ENCODE measurements around the gene SLC47A1.
"Not testable (repeated sequence)": the region's sequence is repeated elsewhere in the genome, so short reads cannot be mapped to it uniquely, and the experiment has no call there.

The SLC47A1 gene, protein sequence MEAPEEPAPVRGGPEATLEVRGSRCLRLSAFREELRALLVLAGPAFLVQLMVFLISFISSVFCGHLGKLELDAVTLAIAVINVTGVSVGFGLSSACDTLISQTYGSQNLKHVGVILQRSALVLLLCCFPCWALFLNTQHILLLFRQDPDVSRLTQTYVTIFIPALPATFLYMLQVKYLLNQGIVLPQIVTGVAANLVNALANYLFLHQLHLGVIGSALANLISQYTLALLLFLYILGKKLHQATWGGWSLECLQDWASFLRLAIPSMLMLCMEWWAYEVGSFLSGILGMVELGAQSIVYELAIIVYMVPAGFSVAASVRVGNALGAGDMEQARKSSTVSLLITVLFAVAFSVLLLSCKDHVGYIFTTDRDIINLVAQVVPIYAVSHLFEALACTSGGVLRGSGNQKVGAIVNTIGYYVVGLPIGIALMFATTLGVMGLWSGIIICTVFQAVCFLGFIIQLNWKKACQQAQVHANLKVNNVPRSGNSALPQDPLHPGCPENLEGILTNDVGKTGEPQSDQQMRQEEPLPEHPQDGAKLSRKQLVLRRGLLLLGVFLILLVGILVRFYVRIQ

DNA sequence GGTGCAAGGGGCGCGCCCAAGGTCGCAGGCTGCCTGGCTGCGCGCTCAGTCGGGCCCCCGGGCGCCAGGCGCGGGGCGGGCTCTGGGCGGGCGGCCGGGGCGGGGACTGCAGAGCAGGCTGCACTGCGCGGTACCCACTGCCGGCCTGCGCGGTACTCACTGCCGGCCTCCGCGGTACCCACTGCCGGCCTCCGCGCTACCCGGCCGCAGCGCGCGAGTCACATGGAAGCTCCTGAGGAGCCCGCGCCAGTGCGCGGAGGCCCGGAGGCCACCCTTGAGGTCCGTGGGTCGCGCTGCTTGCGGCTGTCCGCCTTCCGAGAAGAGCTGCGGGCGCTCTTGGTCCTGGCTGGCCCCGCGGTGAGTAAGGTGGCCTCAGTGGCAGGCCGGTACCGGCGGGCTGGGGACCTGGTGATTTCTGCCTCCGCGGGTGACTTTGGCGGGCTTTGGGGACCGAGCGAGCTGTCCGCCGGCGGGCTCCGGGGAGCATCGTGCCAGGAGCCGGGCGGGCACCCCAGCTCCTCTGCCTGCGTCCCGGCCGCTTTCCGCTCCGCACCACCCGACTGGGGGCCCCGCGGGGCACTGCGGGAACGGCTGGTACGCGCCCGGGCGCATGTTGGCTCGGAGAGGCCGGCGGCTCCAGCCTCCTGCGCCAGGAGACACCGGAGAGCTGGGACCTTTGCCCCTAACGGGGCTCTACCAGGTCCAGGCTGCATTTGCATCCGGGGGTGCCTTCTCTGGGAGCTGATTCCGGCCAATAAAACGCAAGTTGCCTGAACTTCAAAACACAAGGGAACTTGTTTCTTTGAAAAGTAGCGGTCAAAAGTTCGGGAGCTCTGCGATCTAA is at the start of gene SLC47A1:
Gene SLC47A1, plus strand, starts transcription at position 137 of the 844 bp plus-strand sequence. Its CDS starts 86 bp downstream, at position 223.
- peak within 1 kb of the TSS; percentile 55 for H3K27ac Mint-ChIP-seq
- peak within 1 kb of the TSS; percentile 87 for H3K4me3 Mint-ChIP-seq
- H3K36me3 Mint-ChIP-seq: no peaks in the 10 kb centered on the region
- peaks cover 44% of the 10 kb centered on the region for H3K27me3 Mint-ChIP-seq
- H3K9me3 Mint-ChIP-seq (ENCODE audit: low read depth): no peaks in the 10 kb centered on the region
- H3K4me1 Mint-ChIP-seq (ENCODE audit: low read depth): peaks cover 15% of the 10 kb centered on the region

GRCh38 chr17:19485800-19486340 is 47.8 kb upstream of the SLC47A1 start:
- H3K4me1 Mint-ChIP-seq (ENCODE audit: low read depth): no peaks in the 10 kb centered on the region
- no peaks in the 10 kb centered on the region for H3K36me3 Mint-ChIP-seq
- H3K4me3 Mint-ChIP-seq: no peak overlapping the region
- no peak overlapping the region for H3K27ac Mint-ChIP-seq
- no peaks in the 10 kb centered on the region for H3K9me3 Mint-ChIP-seq (ENCODE audit: low read depth)
- peaks cover 1% of the 10 kb centered on the region for H3K27me3 Mint-ChIP-seq

DNA sequence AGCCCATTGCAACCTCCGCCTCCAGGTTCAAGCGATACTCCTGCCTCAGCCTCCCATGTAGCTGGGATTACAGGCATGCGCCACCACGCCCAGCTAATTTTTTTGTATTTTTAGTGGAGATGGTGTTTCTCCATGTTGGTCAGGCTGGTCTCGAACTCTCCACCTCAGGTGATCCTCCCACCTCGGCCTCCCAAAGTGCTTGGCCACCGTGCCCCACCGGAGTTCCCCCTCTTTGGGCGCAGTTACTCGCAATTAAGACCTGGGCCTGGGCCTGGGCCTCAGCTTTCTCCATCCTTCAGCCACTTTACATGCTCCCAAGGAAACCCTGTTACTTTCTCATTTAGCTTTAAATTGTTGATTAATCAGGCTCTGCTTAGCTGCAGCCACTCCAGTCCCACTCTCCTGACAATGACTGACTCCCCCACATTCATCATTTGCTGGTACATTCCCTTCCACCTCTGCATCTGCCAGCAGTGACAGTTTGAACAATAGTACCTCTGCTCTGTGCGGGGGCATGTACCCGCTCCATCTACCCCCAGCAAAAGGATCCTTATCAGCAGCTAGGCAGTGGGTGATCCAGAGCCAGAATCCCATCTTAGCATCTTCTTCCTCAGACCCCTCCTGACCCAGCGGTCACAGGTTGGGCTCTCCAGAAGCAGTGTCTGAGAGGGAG is 47.2 kb upstream of the SLC47A1 start:
- no peak overlapping the region for H3K4me3 Mint-ChIP-seq

DNA sequence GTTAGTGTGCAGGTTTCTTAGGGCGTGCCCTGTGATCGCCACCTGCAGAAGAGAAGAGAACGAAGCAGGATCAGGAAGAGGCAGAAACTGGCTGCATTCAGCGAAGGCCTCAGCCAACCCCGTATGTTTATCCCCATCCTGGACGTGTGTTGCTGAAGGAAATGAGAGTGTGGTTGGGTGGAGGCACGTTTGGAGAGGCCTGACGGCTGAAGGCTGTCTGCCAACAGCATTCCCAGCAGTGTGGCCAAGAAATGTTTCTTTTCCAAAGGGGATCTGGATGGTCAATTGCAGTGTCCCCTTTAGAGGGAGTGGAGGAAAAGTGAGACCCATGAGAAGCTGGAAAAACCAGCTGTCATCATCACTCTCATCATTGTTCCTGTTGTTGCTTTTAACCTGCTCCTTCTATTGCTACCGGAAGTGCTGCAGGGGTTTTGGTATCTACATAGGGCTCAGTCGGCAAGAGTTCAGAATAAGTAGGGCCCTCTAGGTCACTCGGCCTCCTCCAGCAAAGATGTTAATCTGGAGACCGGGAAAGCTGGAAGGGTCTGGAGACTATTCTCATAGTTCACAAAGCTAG is 46.5 kb upstream of the SLC47A1 start:
- Mint-ChIP-seq H3K9me3 (ENCODE audit: low read depth) (no peaks in the 10 kb centered on the region), H3K36me3 (no peaks in the 10 kb centered on the region), H3K4me3 (no peak overlapping the region), H3K27ac (no peak overlapping the region), H3K4me1 (ENCODE audit: low read depth) (no peaks in the 10 kb centered on the region), H3K27me3 (peaks cover 4% of the 10 kb centered on the region)

More for the DNA sequence above, 47.2 kb upstream of the SLC47A1 start:
- no peaks in the 10 kb centered on the region for H3K36me3 Mint-ChIP-seq
- no peaks in the 10 kb centered on the region for H3K4me1 Mint-ChIP-seq (ENCODE audit: low read depth)
- peaks cover 4% of the 10 kb centered on the region for H3K27me3 Mint-ChIP-seq
- H3K9me3 Mint-ChIP-seq (ENCODE audit: low read depth): no peaks in the 10 kb centered on the region
- H3K27ac Mint-ChIP-seq: no peak overlapping the region

- Mint-ChIP-seq H3K4me3 (no peak overlapping the region), H3K9me3 (ENCODE audit: low read depth) (no peaks in the 10 kb centered on the region), H3K27ac (no peak overlapping the region), H3K36me3 (no peaks in the 10 kb centered on the region), H3K27me3 (peaks cover 4% of the 10 kb centered on the region), H3K4me1 (ENCODE audit: low read depth) (no peaks in the 10 kb centered on the region)
Observed at GRCh38 chr17:19492141-19492540, 41.5 kb upstream of the SLC47A1 start.

DNA sequence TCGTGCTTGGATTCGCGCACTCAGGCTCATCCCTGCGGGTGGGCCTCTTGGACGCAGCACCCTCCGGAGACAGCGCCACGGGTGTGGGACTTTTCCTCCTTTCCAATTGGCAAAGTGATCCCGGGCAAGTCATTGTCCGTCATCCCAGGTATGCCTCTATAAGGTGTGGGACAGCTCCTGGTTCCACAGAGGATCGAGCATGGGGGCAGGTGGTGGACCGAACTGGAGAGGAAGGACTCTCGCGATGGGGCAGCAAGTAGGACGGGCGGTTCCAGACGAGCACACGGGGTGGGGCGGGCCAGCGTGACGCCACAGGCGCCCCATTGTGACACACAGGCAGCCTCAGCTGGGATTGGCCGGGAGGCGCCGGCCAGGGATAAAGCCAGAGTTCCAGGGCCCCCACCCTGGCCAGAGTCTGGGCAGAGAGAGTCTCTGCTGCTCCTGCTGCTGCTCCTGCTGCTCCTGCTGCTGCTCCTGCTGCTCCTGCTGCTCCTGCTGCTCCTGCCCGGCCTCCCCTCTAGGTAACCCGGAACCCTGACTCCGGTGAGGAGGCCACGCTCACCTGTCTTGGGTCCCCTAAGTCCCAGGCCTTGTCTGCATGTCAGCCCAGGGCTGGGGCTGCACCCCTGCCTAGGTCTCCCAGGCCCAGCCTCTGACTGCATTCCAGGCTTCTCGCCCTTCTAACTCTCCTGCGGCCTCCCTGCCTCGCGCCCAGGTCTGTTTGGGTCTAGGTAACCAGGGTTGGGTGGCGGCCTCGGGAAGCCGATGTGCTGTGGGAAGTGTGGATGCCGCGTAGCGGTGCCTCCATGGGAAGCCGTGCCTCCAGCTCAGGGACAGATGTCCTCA is 38.5 kb upstream of the SLC47A1 start:
- Mint-ChIP-seq H3K9me3 (ENCODE audit: low read depth) (no peaks in the 10 kb centered on the region), H3K27ac (no peak overlapping the region), H3K4me1 (ENCODE audit: low read depth) (no peaks in the 10 kb centered on the region), H3K4me3 (no peak overlapping the region), H3K36me3 (no peaks in the 10 kb centered on the region), H3K27me3 (peaks cover 5% of the 10 kb centered on the region)

DNA sequence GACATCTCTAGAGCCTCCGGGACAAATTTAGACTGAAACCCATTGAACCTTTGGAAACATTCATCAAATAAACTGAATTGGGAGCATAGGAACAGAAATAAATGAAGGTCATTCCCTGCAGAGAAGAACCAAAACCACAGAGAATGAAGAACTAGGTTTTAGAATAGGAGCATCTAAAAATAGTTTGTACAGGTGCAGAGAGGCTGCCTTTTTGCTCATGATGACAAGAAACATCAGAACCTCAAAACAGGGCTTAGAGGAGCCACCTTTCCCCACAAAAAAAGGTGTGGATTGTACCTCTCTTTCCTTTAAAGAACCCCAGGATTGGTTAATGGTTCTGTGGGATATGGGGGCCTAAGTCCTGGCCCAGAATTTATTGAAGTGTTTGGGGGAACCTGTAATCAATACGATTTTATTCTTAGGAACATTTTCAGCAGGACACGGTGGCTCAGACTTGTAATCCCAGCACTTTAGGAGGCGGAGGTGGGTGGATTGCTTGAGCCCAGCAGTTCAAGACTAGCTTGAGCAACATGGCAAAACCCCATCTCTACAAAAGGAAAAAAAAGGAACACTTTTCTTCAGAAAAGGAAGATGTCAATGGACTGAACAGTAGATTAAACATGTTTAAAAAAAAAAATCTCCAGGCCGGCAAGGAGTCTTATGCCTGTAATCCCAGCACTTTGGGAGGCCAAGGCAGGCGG is 37.7 kb upstream of the SLC47A1 start:
- peaks cover 3% of the 10 kb centered on the region for H3K27me3 Mint-ChIP-seq
- no peaks in the 10 kb centered on the region for H3K36me3 Mint-ChIP-seq
- no peak overlapping the region for H3K27ac Mint-ChIP-seq
- H3K4me3 Mint-ChIP-seq: no peak overlapping the region
- H3K9me3 Mint-ChIP-seq (ENCODE audit: low read depth): no peaks in the 10 kb centered on the region
- H3K4me1 Mint-ChIP-seq (ENCODE audit: low read depth): no peaks in the 10 kb centered on the region

- Mint-ChIP-seq H3K4me3 (no peak overlapping the region), H3K36me3 (no peaks in the 10 kb centered on the region), H3K27me3 (peaks cover 4% of the 10 kb centered on the region), H3K9me3 (ENCODE audit: low read depth) (no peaks in the 10 kb centered on the region), H3K4me1 (ENCODE audit: low read depth) (peaks cover under 1% of the 10 kb centered on the region), H3K27ac (no peak overlapping the region)
Observed at GRCh38 chr17:19497624-19498023, 36.0 kb upstream of the SLC47A1 start.

GRCh38 chr17:19501219-19501618 is 32.4 kb upstream of the SLC47A1 start:
- H3K36me3 Mint-ChIP-seq: no peaks in the 10 kb centered on the region
- no peaks in the 10 kb centered on the region for H3K9me3 Mint-ChIP-seq (ENCODE audit: low read depth)
- peaks cover 2% of the 10 kb centered on the region for H3K4me1 Mint-ChIP-seq (ENCODE audit: low read depth)
- peaks cover 5% of the 10 kb centered on the region for H3K27me3 Mint-ChIP-seq
- no peak overlapping the region for H3K27ac Mint-ChIP-seq
- no peak overlapping the region for H3K4me3 Mint-ChIP-seq

GRCh38 chr17:19502517-19502916 is 31.1 kb upstream of the SLC47A1 start:
- H3K9me3 Mint-ChIP-seq (ENCODE audit: low read depth): no peaks in the 10 kb centered on the region

DNA sequence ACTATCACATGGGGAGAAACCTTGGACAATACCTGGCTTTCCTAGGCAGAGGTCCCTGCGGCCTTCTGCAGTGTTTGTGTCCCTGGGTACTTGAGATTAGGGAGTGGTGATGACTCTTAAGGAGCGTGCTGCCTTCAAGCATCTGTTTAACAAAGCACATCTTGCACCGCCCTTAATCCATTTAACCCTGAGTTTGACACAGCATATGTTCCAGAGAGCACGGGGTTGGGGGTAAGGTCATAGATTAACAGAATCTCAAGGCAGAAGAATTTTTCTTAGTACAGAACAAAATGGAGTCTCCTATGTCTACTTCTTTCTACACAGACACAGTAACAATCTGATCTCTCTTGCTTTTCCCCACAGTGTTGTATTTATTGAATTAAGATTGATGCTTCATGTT is 28.1 kb upstream of the SLC47A1 start:
- H3K27ac Mint-ChIP-seq; H3K36me3 Mint-ChIP-seq; H3K27me3 Mint-ChIP-seq; H3K9me3 Mint-ChIP-seq (ENCODE audit: low read depth); H3K4me1 Mint-ChIP-seq (ENCODE audit: low read depth): not testable (repeated sequence)
- peak overlapping the region; percentile 77 for H3K4me3 Mint-ChIP-seq

More at GRCh38 chr17:19502517-19502916, 31.1 kb upstream of the SLC47A1 start:
- peaks cover 2% of the 10 kb centered on the region for H3K4me1 Mint-ChIP-seq (ENCODE audit: low read depth)
- no peak overlapping the region for H3K4me3 Mint-ChIP-seq
- peaks cover 5% of the 10 kb centered on the region for H3K27me3 Mint-ChIP-seq
- no peaks in the 10 kb centered on the region for H3K36me3 Mint-ChIP-seq
- no peak overlapping the region for H3K27ac Mint-ChIP-seq

DNA sequence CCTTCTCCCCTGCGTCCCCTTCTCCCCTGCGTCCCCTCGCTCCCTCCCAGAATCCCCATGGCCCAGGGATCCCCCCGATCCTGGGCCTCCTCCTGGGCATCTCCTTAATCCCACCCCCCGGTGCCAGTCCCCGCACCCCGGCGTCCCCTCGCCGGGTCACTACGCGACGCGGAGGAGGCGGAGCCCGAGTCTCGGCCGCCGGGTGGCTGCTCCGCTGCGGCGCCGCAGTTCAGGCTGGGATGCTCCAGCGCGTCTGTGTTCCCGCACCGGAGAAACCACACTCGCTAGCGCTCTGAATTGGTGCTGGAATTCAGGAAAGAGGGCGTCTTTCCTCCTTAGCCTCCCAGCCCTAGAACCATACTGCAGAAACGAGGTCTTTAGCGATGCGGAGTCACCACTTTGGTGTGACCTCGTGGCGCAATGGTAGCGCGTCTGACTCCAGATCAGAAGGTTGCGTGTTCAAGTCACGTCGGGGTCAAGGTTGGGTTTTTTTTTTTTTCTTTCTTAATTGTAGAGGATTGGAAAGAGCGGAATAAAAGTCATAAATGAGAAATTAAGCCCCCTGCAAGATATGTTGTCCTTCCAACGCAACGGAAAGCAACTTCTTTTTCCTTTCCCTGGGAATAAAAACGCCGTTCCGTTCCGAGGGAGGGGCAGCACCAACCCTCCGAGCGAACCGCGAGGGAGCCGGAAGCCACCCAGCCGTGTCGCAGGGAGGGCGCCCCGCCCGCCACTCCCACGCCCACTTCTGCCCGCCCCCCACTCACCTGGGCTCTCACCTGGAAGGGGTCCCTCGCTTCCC is 25.7 kb upstream of the SLC47A1 start:
- Mint-ChIP-seq H3K27me3 (no peaks in the 10 kb centered on the region), H3K9me3 (ENCODE audit: low read depth) (no peaks in the 10 kb centered on the region), H3K27ac (peak overlapping the region; percentile 95), H3K4me1 (ENCODE audit: low read depth) (peaks cover 5% of the 10 kb centered on the region), H3K36me3 (no peaks in the 10 kb centered on the region), H3K4me3 (peak overlapping the region; percentile 92)

GRCh38 chr17:19508577-19508867 is 25.1 kb upstream of the SLC47A1 start:
- no peaks in the 10 kb centered on the region for H3K36me3 Mint-ChIP-seq
- no peaks in the 10 kb centered on the region for H3K27me3 Mint-ChIP-seq
- H3K4me3 Mint-ChIP-seq: peak overlapping the region; percentile 92
- no peaks in the 10 kb centered on the region for H3K9me3 Mint-ChIP-seq (ENCODE audit: low read depth)
- H3K27ac Mint-ChIP-seq: peak overlapping the region; percentile 50
- peaks cover 5% of the 10 kb centered on the region for H3K4me1 Mint-ChIP-seq (ENCODE audit: low read depth)
